Right lobe of liver (tissue), 4 donors: ENCODE measurements around the gene LY6G6F.

Experiments used
- CTCF ChIP-seq, 4 donors: fragments of 200-600 bp in 3 of 4; fragments of 450-650 bp in 1 of 4; IDR thresholded peaks; one replicate each; pipeline versions ENCODE4 v1.5.1 to v1.8.0; 2016 to 2022; ENCODE audit warnings: antibody characterized with exemption in 4 of 4, mild to moderate bottlenecking in 2 of 4
- POLR2A ChIP-seq: fragments of 450-650 bp; IDR thresholded peaks from one replicate; pipeline ENCODE4 v1.6.1; 2017; ENCODE audit warnings: antibody characterized with exemption, mild to moderate bottlenecking
- donor health status: DM: no; HTN: no; CAD: no.
- donor health status: DM: no; HTN: no; CAD: no.
- donor health status: DM: no; HTN: yes; CAD: no.

- TF ChIP-seq CTCF (IDR thresholded peaks at IDR 0.05) (no peak), POLR2A (no peak)
Measured at GRCh38 chr6:31707701-31708100, 1.0 kb downstream of the LY6G6F start.
